Neural cell (in vitro differentiated cells): Measurements from ENCODE around the gene FIBCD1. TPM values are rescaled to one million over a fixed set of nuclear protein-coding genes. Genes with fewer than 3 reads are reported as not detected.

Experiments used
- H2AFZ ChIP-seq: fragments of 200-600, 300-800 bp; sonication (generic), shearing (Covaris generic); 2 replicates; pipeline ENCODE4 v1.6.0; 2014; ENCODE audit warnings: low read depth, mild to moderate bottlenecking, antibody characterized with exemption, low read length, moderate library complexity
- H3F3A ChIP-seq: fragments of 200-600 bp; shearing (Covaris generic); 2 replicates; pipeline ENCODE4 v1.6.1; 2016; ENCODE audit warnings: mild to moderate bottlenecking, moderate library complexity, mixed read lengths, antibody characterized with exemption, low read length; ENCODE audit not compliant: insufficient read depth, poor library complexity, severe bottlenecking
- H3K27ac ChIP-seq: fragments of 200-600, 300-800 bp; sonication (generic), shearing (Covaris generic); 2 replicates; pipeline ENCODE4 v1.5.1; 2014; ENCODE audit warnings: mild to moderate bottlenecking, low read length, moderate library complexity
- H3K27me3 ChIP-seq: fragments of 300-800, 200-600 bp; sonication (generic), shearing (Covaris generic); 2 replicates; pipeline ENCODE4 v1.6.0; 2014; ENCODE audit warnings: mild to moderate bottlenecking, low read depth, low read length, moderate library complexity; ENCODE audit not compliant: insufficient read depth
- H3K36me3 ChIP-seq: fragments of 300-800, 200-600 bp; sonication (generic), shearing (Covaris generic); 2 replicates; pipeline ENCODE4 v1.5.1; 2014; ENCODE audit warnings: mild to moderate bottlenecking, antibody characterized with exemption, low read length, moderate library complexity; ENCODE audit not compliant: insufficient read depth
- H3K4me2 ChIP-seq: fragments of 300-800, 200-600 bp; sonication (generic), shearing (Covaris generic); 2 replicates; pipeline ENCODE4 v1.6.0; 2014; ENCODE audit warnings: mild to moderate bottlenecking, low read length
- H3K4me3 ChIP-seq: fragments of 300-800, 200-600 bp; sonication (generic), shearing (Covaris generic); 2 replicates; pipeline ENCODE4 v1.5.1; 2014; ENCODE audit warnings: mild to moderate bottlenecking, low read length, moderate library complexity
- H3K79me2 ChIP-seq: fragments of 200-600 bp; shearing (Covaris generic); replicated peaks from 2 replicates; pipeline ENCODE4 v1.6.0; 2014; ENCODE audit warnings: mild to moderate bottlenecking, low read length, moderate library complexity; ENCODE audit not compliant: insufficient read depth
- H3K9ac ChIP-seq: fragments of 300-800, 200-600 bp; sonication (generic), shearing (Covaris generic); 2 replicates; pipeline ENCODE4 v1.6.1; 2016; ENCODE audit warnings: mild to moderate bottlenecking, low read length, mixed read lengths
- H3K9me2 ChIP-seq: fragments of 200-600 bp; shearing (Covaris generic); 2 replicates; pipeline ENCODE4 v1.6.1; 2016; ENCODE audit warnings: mild to moderate bottlenecking, low read length, mixed read lengths; ENCODE audit not compliant: insufficient read depth
- H3K9me3 ChIP-seq: fragments of 200-600, 300-800 bp; sonication (generic), shearing (Covaris generic); 2 replicates; pipeline ENCODE4 v1.6.1; 2016; ENCODE audit warnings: mild to moderate bottlenecking, mixed run types, low read length, moderate library complexity, mixed read lengths
- H4K20me1 ChIP-seq: fragments of 200-600 bp; shearing (Covaris generic); 2 replicates; pipeline ENCODE4 v1.6.1; 2016; ENCODE audit warnings: mild to moderate bottlenecking, mixed run types; ENCODE audit not compliant: insufficient read depth
- EP300 ChIP-seq: fragments of 450-650 bp; conservative IDR thresholded peaks from 2 replicates; pipeline ENCODE4 v1.6.1; 2014; ENCODE audit warnings: antibody characterized with exemption, mild to moderate bottlenecking, moderate library complexity; ENCODE audit not compliant: poor library complexity, severe bottlenecking
- EZH2 ChIP-seq: fragments of 200-600, 300-800 bp; shearing (Covaris generic), sonication (generic); IDR thresholded peaks from 2 replicates; pipeline ENCODE4 v1.6.1; 2014; ENCODE audit warnings: antibody characterized with exemption, low read length, borderline replicate concordance, mild to moderate bottlenecking; ENCODE audit not compliant: insufficient read depth, poor library complexity, severe bottlenecking
- MXI1 ChIP-seq: fragments of 450-650 bp; conservative IDR thresholded peaks from 2 replicates; pipeline ENCODE4 v1.6.1; 2014; ENCODE audit warnings: antibody characterized with exemption, mild to moderate bottlenecking; ENCODE audit not compliant: poor library complexity, severe bottlenecking
- POLR2AphosphoS5 ChIP-seq: IDR thresholded peaks from 2 replicates; pipeline ENCODE4 v1.6.1; 2012
- RAD21 ChIP-seq: fragments of 450-650 bp; conservative IDR thresholded peaks from 2 replicates; pipeline ENCODE4 v1.6.1; 2014; ENCODE audit warnings: antibody characterized with exemption, mild to moderate bottlenecking, moderate library complexity
- SMC3 ChIP-seq: fragments of 450-650 bp; conservative IDR thresholded peaks from 2 replicates; pipeline ENCODE4 v1.6.1; 2014; ENCODE audit warnings: antibody characterized with exemption, mild to moderate bottlenecking, moderate library complexity; ENCODE audit not compliant: poor library complexity
- TAF1 ChIP-seq: IDR thresholded peaks from 2 replicates; pipeline ENCODE4 v1.6.1; 2012; ENCODE audit warnings: low read depth
- polyA plus RNA-seq: library from polyadenylated mRNA; depleted of rRNA; stranded (reverse); fragments of >200 nt; gene quantifications from 2 replicates; pipeline ENCODE4 v1.2.3, GENCODE V29; 2014
- TF ChIP-seq, protein P1 (sequence below): IDR thresholded peaks from 2 replicates; pipeline ENCODE4 v1.6.1; 2012; ENCODE audit warnings: borderline replicate concordance
- TF ChIP-seq, protein P2 (sequence below): fragments of 450-650 bp; IDR thresholded peaks from 2 replicates; pipeline ENCODE4 v1.5.1; 2014; ENCODE audit warnings: antibody characterized with exemption, mild to moderate bottlenecking, moderate library complexity; ENCODE audit not compliant: poor library complexity, severe bottlenecking

FIBCD1 gene
- polyA plus RNA-seq, 1 donor from 2014 or later, result 2.7 TPM

DNA sequence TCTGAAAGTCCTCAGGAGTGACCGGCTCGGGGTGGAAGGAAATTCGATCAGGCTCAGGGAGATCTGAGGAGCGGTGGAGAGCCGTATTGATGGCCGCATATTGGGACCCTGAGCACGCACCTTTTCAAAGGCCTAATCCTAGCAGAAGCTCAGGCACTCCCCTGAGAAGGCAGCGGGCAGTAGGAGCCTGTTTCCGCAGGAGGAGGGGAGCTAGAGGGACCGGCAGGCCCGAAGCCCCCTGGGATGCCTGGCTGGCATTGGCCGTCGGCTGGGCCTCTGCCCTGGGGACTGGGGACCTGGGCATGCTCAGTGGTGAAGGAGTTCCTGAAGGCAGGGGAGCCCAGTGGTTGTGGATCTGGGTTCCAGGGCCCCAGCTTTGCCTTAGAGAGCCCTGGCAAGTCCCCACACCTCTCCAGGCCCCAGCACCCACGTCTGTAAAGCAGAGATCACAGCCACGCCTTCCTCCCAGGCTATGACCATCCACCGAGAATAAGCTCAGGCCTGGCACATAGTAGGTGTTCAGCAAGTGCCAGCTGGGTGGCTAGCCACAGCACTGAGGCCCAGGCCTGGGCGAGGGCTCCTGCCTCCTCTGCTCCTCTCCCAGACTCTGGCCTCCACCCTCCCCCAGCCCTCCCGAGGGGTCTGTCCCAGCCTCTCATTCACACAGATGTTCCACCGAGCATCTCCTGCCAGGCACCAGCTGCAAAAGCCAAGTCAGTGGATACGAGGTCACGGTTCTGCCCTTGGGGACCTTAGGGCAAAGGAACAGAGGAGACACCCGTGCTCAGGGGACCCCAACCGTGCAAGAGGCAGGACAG lies 25.2 kb downstream of the FIBCD1 start:
- Histone ChIP-seq H3K27ac (no peak overlapping the region), H2AFZ (no peak overlapping the region), H3K36me3 (no peaks in the 10 kb centered on the region), H3K9me2 (no peaks in the 10 kb centered on the region), H3K4me2 (no peak overlapping the region), H4K20me1 (no peaks in the 10 kb centered on the region), H3F3A (no peaks in the 10 kb centered on the region), H3K79me2 (no peaks in the 10 kb centered on the region), H3K9me3 (no peaks in the 10 kb centered on the region), H3K27me3 (no peaks in the 10 kb centered on the region), H3K4me3 (no peak overlapping the region), H3K9ac (no peak overlapping the region)
- TF ChIP-seq, protein P1, sequence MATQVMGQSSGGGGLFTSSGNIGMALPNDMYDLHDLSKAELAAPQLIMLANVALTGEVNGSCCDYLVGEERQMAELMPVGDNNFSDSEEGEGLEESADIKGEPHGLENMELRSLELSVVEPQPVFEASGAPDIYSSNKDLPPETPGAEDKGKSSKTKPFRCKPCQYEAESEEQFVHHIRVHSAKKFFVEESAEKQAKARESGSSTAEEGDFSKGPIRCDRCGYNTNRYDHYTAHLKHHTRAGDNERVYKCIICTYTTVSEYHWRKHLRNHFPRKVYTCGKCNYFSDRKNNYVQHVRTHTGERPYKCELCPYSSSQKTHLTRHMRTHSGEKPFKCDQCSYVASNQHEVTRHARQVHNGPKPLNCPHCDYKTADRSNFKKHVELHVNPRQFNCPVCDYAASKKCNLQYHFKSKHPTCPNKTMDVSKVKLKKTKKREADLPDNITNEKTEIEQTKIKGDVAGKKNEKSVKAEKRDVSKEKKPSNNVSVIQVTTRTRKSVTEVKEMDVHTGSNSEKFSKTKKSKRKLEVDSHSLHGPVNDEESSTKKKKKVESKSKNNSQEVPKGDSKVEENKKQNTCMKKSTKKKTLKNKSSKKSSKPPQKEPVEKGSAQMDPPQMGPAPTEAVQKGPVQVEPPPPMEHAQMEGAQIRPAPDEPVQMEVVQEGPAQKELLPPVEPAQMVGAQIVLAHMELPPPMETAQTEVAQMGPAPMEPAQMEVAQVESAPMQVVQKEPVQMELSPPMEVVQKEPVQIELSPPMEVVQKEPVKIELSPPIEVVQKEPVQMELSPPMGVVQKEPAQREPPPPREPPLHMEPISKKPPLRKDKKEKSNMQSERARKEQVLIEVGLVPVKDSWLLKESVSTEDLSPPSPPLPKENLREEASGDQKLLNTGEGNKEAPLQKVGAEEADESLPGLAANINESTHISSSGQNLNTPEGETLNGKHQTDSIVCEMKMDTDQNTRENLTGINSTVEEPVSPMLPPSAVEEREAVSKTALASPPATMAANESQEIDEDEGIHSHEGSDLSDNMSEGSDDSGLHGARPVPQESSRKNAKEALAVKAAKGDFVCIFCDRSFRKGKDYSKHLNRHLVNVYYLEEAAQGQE, result no peak
- TF ChIP-seq POLR2AphosphoS5 (no peak), SMC3 (no peak), MXI1 (no peak), RAD21 (no peak), TAF1 (no peak), EZH2 (no peak), EP300 (no peak)
- TF ChIP-seq, protein P2, sequence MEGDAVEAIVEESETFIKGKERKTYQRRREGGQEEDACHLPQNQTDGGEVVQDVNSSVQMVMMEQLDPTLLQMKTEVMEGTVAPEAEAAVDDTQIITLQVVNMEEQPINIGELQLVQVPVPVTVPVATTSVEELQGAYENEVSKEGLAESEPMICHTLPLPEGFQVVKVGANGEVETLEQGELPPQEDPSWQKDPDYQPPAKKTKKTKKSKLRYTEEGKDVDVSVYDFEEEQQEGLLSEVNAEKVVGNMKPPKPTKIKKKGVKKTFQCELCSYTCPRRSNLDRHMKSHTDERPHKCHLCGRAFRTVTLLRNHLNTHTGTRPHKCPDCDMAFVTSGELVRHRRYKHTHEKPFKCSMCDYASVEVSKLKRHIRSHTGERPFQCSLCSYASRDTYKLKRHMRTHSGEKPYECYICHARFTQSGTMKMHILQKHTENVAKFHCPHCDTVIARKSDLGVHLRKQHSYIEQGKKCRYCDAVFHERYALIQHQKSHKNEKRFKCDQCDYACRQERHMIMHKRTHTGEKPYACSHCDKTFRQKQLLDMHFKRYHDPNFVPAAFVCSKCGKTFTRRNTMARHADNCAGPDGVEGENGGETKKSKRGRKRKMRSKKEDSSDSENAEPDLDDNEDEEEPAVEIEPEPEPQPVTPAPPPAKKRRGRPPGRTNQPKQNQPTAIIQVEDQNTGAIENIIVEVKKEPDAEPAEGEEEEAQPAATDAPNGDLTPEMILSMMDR, result no peak

DNA sequence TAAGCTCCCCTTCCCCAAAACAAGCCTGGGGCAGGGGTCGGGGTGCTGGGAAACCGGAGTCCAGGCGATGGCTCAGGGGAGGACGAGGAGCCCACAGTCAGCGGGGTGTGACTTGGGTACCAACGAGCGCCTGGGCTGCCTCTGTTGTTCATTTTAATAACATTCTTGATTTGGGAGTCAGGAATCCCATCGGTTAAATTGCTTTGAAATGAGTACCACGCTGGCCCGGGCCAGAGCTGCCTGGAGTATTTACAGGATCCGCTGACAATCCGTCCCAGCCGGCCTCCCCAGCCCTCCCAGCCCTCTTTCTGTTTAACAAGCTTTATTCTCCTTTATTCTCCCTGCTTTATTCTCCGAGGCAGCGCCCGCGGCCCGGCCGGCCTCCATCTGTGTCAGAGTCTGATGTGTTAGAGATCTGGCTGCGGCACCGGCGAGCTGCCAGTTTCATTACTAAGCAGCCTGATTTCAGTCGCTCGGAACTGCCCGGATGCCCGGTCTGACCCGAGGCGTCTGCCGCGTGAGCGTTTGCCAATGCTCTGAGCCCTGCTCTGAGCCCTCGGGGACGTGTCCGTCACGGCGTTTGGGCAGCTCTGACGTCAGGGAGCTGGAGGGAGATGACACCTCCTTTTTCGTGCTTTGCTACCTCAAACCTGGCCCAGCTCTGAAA lies 26.0 kb downstream of the FIBCD1 start:
- H3K9me2 ChIP-seq, result no peaks in the 10 kb centered on the region
- H4K20me1 ChIP-seq, result no peaks in the 10 kb centered on the region
- no peaks in the 10 kb centered on the region for H3K36me3 ChIP-seq
- no peak overlapping the region for H2AFZ ChIP-seq
- no peak overlapping the region for H3K4me3 ChIP-seq
- no peaks in the 10 kb centered on the region for H3K9me3 ChIP-seq
- no peak for TF ChIP-seq RAD21
- no peak overlapping the region for H3K4me2 ChIP-seq
- no peaks in the 10 kb centered on the region for H3F3A ChIP-seq
- H3K27me3 ChIP-seq, result no peaks in the 10 kb centered on the region
- H3K9ac ChIP-seq, result no peak overlapping the region
- no peaks in the 10 kb centered on the region for H3K79me2 ChIP-seq
- H3K27ac ChIP-seq, result no peak overlapping the region
